ENCODE measurements around the gene SAP30BP.
A peak's percentile ranks its signal among the peaks of the same experiment; 100 is the strongest.

The SAP30BP gene

GRCh38 chr17:75742337-75742736 lies 75.2 kb downstream of the SAP30BP start:
- Histone ChIP-seq H3K4me1 (ENCODE audit: control insufficient read depth, insufficient read depth, low read depth, low read length) (peaks cover 7% of the 10 kb centered on the region), H3K9me3 (ENCODE audit: control insufficient read depth, low read length) (no peaks in the 10 kb centered on the region), H4K8ac (ENCODE audit: low read length) (no peak overlapping the region), H3K4me2 (ENCODE audit: low read length, poor library complexity, severe bottlenecking) (no peak overlapping the region), H2BK5ac (ENCODE audit: low read depth, low read length, poor library complexity, severe bottlenecking) (no peak overlapping the region), H3K23ac (ENCODE audit: low read length in 2 of 2) (no peak overlapping the region), H3K4ac (ENCODE audit: low read depth in 1 of 2, low read length in 2 of 2) (no peak overlapping the region), H3K27ac (ENCODE audit: low read length, poor library complexity, severe bottlenecking) (no peak overlapping the region), H3K9ac (ENCODE audit: low read length) (no peak overlapping the region), H2BK15ac (ENCODE audit: low read depth, poor library complexity, severe bottlenecking) (no peak overlapping the region), H2BK12ac (ENCODE audit: low read length in 2 of 2) (no peak overlapping the region), H3K18ac (ENCODE audit: low read depth in 1 of 2, low read length in 2 of 2) (no peak overlapping the region), H3K36me3 (ENCODE audit: control insufficient read depth in 1 of 2, insufficient read depth in 2 of 2, low read depth in 1 of 2, low read length in 2 of 2) (peaks cover 0 to 90% of the 10 kb centered on the region in 2 experiments), H2AK5ac (ENCODE audit: low read length, severe bottlenecking) (no peak overlapping the region), H3K4me3 (ENCODE audit: insufficient read depth in 1 of 2, low read depth in 1 of 2, low read length in 2 of 2) (no peak overlapping the region), H2AFZ (ENCODE audit: low read depth, low read length) (no peak overlapping the region), H3K14ac (ENCODE audit: low read length in 2 of 2) (no peak overlapping the region), H4K91ac (ENCODE audit: low read length) (no peak overlapping the region), H3K79me1 (replicated peaks; ENCODE audit: low read length, poor library complexity, severe bottlenecking) (peaks cover 19% of the 10 kb centered on the region), H2BK120ac (ENCODE audit: low read depth, low read length) (no peak overlapping the region), H3K27me3 (ENCODE audit: control insufficient read depth in 1 of 2, insufficient read depth in 1 of 2, low read length in 2 of 2) (peaks cover 0 to 8% of the 10 kb centered on the region in 2 experiments)
- 90% methylated on average over 25 of the region's 25 CpGs for WGBS
- no peak for DNase-seq

DNA sequence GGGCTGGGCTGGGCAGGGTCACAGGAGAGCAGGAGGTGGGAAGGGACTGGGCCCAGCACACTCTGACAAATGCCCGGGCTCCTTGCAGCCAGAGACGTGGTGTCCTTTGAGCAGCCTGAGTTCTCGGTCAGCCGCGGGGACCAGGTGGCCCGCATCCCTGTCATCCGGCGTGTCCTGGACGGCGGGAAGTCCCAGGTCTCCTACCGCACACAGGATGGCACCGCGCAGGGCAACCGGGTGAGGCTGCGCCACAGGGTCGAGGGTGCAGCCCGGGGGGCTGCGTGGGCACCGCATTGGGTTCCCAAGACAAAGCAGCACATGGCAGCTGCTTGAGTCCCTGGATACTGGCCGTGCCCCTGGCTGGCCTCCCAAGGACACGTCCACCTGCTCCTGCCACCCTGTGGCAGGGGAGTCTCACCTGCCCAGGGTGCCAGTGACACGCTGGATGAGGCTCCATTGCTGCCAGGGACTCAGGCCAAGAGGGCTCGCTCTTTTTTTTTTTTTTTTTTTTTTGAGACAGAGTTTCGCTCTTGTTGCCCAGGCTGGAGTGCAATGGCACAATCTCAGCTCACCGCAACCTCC lies 76.6 kb downstream of the SAP30BP start:
- 95% methylated on average over 25 of the region's 25 CpGs for WGBS
- no peak overlapping the region for H3K27ac ChIP-seq (ENCODE audit: low read length, poor library complexity, severe bottlenecking)
- no peak overlapping the region for H2BK5ac ChIP-seq (ENCODE audit: low read depth, low read length, poor library complexity, severe bottlenecking)
- peaks cover 17% of the 10 kb centered on the region for H3K79me1 ChIP-seq (replicated peaks; ENCODE audit: low read length, poor library complexity, severe bottlenecking)
- H3K4ac ChIP-seq (ENCODE audit: low read depth in 1 of 2, low read length in 2 of 2) = no peak overlapping the region
- no peak overlapping the region for H3K23ac ChIP-seq (ENCODE audit: low read length in 2 of 2)
- no peaks in the 10 kb centered on the region for H3K9me3 ChIP-seq (ENCODE audit: control insufficient read depth, low read length)
- H3K18ac ChIP-seq (ENCODE audit: low read depth in 1 of 2, low read length in 2 of 2) = no peak overlapping the region
- H2AK5ac ChIP-seq (ENCODE audit: low read length, severe bottlenecking) = no peak overlapping the region
- H3K4me3 ChIP-seq (ENCODE audit: insufficient read depth in 1 of 2, low read depth in 1 of 2, low read length in 2 of 2) = no peak overlapping the region
- no peak overlapping the region for H3K9ac ChIP-seq (ENCODE audit: low read length)
- no peak overlapping the region for H3K4me2 ChIP-seq (ENCODE audit: low read length, poor library complexity, severe bottlenecking)
- H4K8ac ChIP-seq (ENCODE audit: low read length) = no peak overlapping the region
- H3K4me1 ChIP-seq (ENCODE audit: control insufficient read depth, insufficient read depth, low read depth, low read length) = no peaks in the 10 kb centered on the region
- H3K36me3 ChIP-seq (ENCODE audit: control insufficient read depth in 1 of 2, insufficient read depth in 2 of 2, low read depth in 1 of 2, low read length in 2 of 2) = peaks cover 0 to 82% of the 10 kb centered on the region in 2 experiments
- no peak overlapping the region for H2BK12ac ChIP-seq (ENCODE audit: low read length in 2 of 2)
- peaks cover 0 to 3% of the 10 kb centered on the region in 2 experiments for H3K27me3 ChIP-seq (ENCODE audit: control insufficient read depth in 1 of 2, insufficient read depth in 1 of 2, low read length in 2 of 2)
- H3K14ac ChIP-seq (ENCODE audit: low read length in 2 of 2) = no peak overlapping the region
- no peak overlapping the region for H2BK15ac ChIP-seq (ENCODE audit: low read depth, poor library complexity, severe bottlenecking)
- no peak overlapping the region for H4K91ac ChIP-seq (ENCODE audit: low read length)
- no peak for DNase-seq
- H2AFZ ChIP-seq (ENCODE audit: low read depth, low read length) = no peak overlapping the region
- no peak overlapping the region for H2BK120ac ChIP-seq (ENCODE audit: low read depth, low read length)

- WGBS = 93% methylated on average over 8 of the region's 9 CpGs
- H3K14ac ChIP-seq (ENCODE audit: low read length in 2 of 2) = no peak overlapping the region
- H3K4ac ChIP-seq (ENCODE audit: low read depth in 1 of 2, low read length in 2 of 2) = no peak overlapping the region
- peaks cover 13% of the 10 kb centered on the region for H3K4me1 ChIP-seq (ENCODE audit: control insufficient read depth, insufficient read depth, low read depth, low read length)
- no peak overlapping the region for H3K27ac ChIP-seq (ENCODE audit: low read length, poor library complexity, severe bottlenecking)
- H2AK5ac ChIP-seq (ENCODE audit: low read length, severe bottlenecking) = no peak overlapping the region
- H2AFZ ChIP-seq (ENCODE audit: low read depth, low read length) = no peak overlapping the region
- H2BK120ac ChIP-seq (ENCODE audit: low read depth, low read length) = no peak overlapping the region
- H4K91ac ChIP-seq (ENCODE audit: low read length) = no peak overlapping the region
- H4K8ac ChIP-seq (ENCODE audit: low read length) = no peak overlapping the region
- no peak overlapping the region for H2BK12ac ChIP-seq (ENCODE audit: low read length in 2 of 2)
- peaks cover 0 to 83% of the 10 kb centered on the region in 2 experiments for H3K36me3 ChIP-seq (ENCODE audit: control insufficient read depth in 1 of 2, insufficient read depth in 2 of 2, low read depth in 1 of 2, low read length in 2 of 2)
- H2BK15ac ChIP-seq (ENCODE audit: low read depth, poor library complexity, severe bottlenecking) = no peak overlapping the region
- peaks cover 0 to 10% of the 10 kb centered on the region in 2 experiments for H3K27me3 ChIP-seq (ENCODE audit: control insufficient read depth in 1 of 2, insufficient read depth in 1 of 2, low read length in 2 of 2)
- no peak overlapping the region for H2BK5ac ChIP-seq (ENCODE audit: low read depth, low read length, poor library complexity, severe bottlenecking)
- H3K79me1 ChIP-seq (replicated peaks; ENCODE audit: low read length, poor library complexity, severe bottlenecking) = peaks cover 9% of the 10 kb centered on the region
- H3K4me2 ChIP-seq (ENCODE audit: low read length, poor library complexity, severe bottlenecking) = no peak overlapping the region
- no peak overlapping the region for H3K18ac ChIP-seq (ENCODE audit: low read depth in 1 of 2, low read length in 2 of 2)
- no peak overlapping the region for H3K4me3 ChIP-seq (ENCODE audit: insufficient read depth in 1 of 2, low read depth in 1 of 2, low read length in 2 of 2)
- DNase-seq = no peak
- H3K9ac ChIP-seq (ENCODE audit: low read length) = no peak overlapping the region
- no peak overlapping the region for H3K23ac ChIP-seq (ENCODE audit: low read length in 2 of 2)
- no peaks in the 10 kb centered on the region for H3K9me3 ChIP-seq (ENCODE audit: control insufficient read depth, low read length)
These were observed 81.6 kb downstream of the SAP30BP start for GRCh38 chr17:75748706-75749105.

DNA sequence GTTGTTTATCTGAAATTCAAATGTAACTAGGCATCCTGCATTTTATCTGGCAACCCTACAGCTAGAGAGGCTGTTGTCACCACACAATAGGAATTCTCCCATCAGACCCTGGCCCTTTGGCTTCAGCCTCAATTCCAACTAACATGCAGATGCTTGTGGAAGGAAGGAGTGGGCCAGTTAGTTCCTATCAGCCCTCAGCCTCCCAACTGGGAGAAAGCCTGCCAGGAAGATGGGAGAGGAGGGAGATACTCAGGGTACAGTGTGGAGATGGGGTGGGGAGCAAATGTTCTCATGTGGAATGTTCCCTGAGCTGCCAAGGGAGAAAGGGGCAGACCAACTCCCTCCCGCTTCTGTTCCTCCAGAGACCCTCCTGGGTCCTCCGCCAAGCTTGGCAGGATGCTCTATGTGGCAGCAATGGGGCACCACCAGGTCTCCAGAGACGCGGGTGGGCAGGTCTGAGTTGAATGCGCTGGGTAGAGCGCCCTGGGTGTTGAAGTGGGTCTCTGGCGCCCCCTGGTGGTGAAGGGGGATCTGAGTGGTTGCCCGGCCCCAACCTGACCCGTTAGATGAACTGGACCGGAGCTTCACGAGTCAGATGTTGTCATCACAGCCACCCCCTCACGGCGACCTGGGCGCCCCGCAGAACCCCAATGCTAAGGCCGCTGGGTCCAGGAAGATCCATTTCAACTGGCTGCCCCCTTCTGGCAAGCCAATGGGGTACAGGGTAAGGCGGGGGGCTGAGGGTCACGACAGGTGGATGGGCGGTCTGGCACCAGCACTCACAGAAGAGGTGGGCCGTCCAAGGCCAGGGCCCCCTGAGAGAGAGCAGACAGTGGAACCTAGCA lies 82.6 kb downstream of the SAP30BP start:
- H4K8ac ChIP-seq (ENCODE audit: low read length) = peak overlapping the region; percentile 70
- H3K18ac ChIP-seq (ENCODE audit: low read depth in 1 of 2, low read length in 2 of 2) = no peak overlapping the region
- H4K91ac ChIP-seq (ENCODE audit: low read length) = peak overlapping the region; percentile 9
- peak; percentile 74 for DNase-seq
- no peak overlapping the region for H2BK15ac ChIP-seq (ENCODE audit: low read depth, poor library complexity, severe bottlenecking)
- H3K27ac ChIP-seq (ENCODE audit: low read length, poor library complexity, severe bottlenecking) = no peak overlapping the region
- H3K79me1 ChIP-seq (replicated peaks; ENCODE audit: low read length, poor library complexity, severe bottlenecking) = peaks cover 8% of the 10 kb centered on the region
- peak overlapping the region; percentile 15 for H2AFZ ChIP-seq (ENCODE audit: low read depth, low read length)
- no peak overlapping the region for H2AK5ac ChIP-seq (ENCODE audit: low read length, severe bottlenecking)
- H2BK12ac ChIP-seq (ENCODE audit: low read length in 2 of 2) = peak overlapping the region in 1 of 2 experiments; percentile 30
- no peak overlapping the region for H2BK120ac ChIP-seq (ENCODE audit: low read depth, low read length)
- peak overlapping the region in 1 of 2 experiments; percentile 32 for H3K4me3 ChIP-seq (ENCODE audit: insufficient read depth in 1 of 2, low read depth in 1 of 2, low read length in 2 of 2)
- peaks cover 0 to 83% of the 10 kb centered on the region in 2 experiments for H3K36me3 ChIP-seq (ENCODE audit: control insufficient read depth in 1 of 2, insufficient read depth in 2 of 2, low read depth in 1 of 2, low read length in 2 of 2)
- H3K27me3 ChIP-seq (ENCODE audit: control insufficient read depth in 1 of 2, insufficient read depth in 1 of 2, low read length in 2 of 2) = peaks cover 0 to 10% of the 10 kb centered on the region in 2 experiments
- peaks cover 23% of the 10 kb centered on the region for H3K4me1 ChIP-seq (ENCODE audit: control insufficient read depth, insufficient read depth, low read depth, low read length)
- H3K4me2 ChIP-seq (ENCODE audit: low read length, poor library complexity, severe bottlenecking) = no peak overlapping the region
- no peak overlapping the region for H2BK5ac ChIP-seq (ENCODE audit: low read depth, low read length, poor library complexity, severe bottlenecking)
- no peak overlapping the region for H3K4ac ChIP-seq (ENCODE audit: low read depth in 1 of 2, low read length in 2 of 2)
- no peak overlapping the region for H3K23ac ChIP-seq (ENCODE audit: low read length in 2 of 2)
- H3K9me3 ChIP-seq (ENCODE audit: control insufficient read depth, low read length) = no peaks in the 10 kb centered on the region
- WGBS = 19% methylated on average over 18 of the region's 20 CpGs
- H3K14ac ChIP-seq (ENCODE audit: low read length in 2 of 2) = no peak overlapping the region
- peak overlapping the region; percentile 47 for H3K9ac ChIP-seq (ENCODE audit: low read length)

Data from mesenchymal stem cell (in vitro differentiated cells and primary cell).